ENCODE results near the gene BUD13.

DNA sequence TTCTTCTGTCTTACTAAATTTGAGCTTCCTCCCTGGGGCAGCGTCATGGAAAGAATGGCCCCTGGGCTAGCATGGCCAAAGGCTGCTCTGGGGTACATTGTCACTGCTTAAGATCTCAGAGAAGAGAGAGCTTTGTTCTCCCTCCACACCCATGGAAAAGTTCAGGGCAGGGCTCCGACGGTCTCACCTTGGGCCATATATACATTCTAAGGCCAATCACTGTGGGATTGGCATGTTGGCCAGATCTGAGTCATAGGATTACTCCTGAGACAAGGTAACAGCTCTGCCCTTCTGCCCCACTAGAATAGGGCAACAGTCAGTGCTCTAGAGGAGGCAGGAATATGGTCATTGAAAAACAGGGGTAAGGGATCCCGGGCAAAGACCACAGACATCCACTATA lies 56.2 kb downstream of the BUD13 start:
- TF ChIP-seq, protein P1, sequence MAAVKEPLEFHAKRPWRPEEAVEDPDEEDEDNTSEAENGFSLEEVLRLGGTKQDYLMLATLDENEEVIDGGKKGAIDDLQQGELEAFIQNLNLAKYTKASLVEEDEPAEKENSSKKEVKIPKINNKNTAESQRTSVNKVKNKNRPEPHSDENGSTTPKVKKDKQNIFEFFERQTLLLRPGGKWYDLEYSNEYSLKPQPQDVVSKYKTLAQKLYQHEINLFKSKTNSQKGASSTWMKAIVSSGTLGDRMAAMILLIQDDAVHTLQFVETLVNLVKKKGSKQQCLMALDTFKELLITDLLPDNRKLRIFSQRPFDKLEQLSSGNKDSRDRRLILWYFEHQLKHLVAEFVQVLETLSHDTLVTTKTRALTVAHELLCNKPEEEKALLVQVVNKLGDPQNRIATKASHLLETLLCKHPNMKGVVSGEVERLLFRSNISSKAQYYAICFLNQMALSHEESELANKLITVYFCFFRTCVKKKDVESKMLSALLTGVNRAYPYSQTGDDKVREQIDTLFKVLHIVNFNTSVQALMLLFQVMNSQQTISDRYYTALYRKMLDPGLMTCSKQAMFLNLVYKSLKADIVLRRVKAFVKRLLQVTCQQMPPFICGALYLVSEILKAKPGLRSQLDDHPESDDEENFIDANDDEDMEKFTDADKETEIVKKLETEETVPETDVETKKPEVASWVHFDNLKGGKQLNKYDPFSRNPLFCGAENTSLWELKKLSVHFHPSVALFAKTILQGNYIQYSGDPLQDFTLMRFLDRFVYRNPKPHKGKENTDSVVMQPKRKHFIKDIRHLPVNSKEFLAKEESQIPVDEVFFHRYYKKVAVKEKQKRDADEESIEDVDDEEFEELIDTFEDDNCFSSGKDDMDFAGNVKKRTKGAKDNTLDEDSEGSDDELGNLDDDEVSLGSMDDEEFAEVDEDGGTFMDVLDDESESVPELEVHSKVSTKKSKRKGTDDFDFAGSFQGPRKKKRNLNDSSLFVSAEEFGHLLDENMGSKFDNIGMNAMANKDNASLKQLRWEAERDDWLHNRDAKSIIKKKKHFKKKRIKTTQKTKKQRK (IDR thresholded peaks at IDR 0.05; ENCODE audit: low read depth, low read length), result no peak
- TF ChIP-seq NFIC (IDR thresholded peaks at IDR 0.05; ENCODE audit: low read depth, low read length) (no peak), FOXK2 (IDR thresholded peaks at IDR 0.05) (no peak), POLR2AphosphoS5 (IDR thresholded peaks at IDR 0.05; ENCODE audit: low read length) (no peak), POLR2A (IDR thresholded peaks at IDR 0.05; ENCODE audit: low read depth, low read length) (no peak)
- TF ChIP-seq, protein P2, sequence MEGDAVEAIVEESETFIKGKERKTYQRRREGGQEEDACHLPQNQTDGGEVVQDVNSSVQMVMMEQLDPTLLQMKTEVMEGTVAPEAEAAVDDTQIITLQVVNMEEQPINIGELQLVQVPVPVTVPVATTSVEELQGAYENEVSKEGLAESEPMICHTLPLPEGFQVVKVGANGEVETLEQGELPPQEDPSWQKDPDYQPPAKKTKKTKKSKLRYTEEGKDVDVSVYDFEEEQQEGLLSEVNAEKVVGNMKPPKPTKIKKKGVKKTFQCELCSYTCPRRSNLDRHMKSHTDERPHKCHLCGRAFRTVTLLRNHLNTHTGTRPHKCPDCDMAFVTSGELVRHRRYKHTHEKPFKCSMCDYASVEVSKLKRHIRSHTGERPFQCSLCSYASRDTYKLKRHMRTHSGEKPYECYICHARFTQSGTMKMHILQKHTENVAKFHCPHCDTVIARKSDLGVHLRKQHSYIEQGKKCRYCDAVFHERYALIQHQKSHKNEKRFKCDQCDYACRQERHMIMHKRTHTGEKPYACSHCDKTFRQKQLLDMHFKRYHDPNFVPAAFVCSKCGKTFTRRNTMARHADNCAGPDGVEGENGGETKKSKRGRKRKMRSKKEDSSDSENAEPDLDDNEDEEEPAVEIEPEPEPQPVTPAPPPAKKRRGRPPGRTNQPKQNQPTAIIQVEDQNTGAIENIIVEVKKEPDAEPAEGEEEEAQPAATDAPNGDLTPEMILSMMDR (IDR thresholded peaks at IDR 0.05 in 2 of 3, conservative IDR thresholded peaks at IDR 0.05 in 1 of 3; ENCODE audit: control insufficient read depth in 2 of 3, extremely low read depth in 1 of 3, insufficient read depth in 1 of 3, low read depth in 3 of 3, low read length in 3 of 3), result no peak
- TF ChIP-seq, protein P3, sequence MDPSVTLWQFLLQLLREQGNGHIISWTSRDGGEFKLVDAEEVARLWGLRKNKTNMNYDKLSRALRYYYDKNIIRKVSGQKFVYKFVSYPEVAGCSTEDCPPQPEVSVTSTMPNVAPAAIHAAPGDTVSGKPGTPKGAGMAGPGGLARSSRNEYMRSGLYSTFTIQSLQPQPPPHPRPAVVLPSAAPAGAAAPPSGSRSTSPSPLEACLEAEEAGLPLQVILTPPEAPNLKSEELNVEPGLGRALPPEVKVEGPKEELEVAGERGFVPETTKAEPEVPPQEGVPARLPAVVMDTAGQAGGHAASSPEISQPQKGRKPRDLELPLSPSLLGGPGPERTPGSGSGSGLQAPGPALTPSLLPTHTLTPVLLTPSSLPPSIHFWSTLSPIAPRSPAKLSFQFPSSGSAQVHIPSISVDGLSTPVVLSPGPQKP (IDR thresholded peaks at IDR 0.05; ENCODE audit: low read depth, low read length), result no peak
